K562 (cell line): ENCODE measurements around the gene ARL16. TPM values are rescaled to one million over a fixed set of nuclear protein-coding genes. Genes with fewer than 3 reads are reported as not detected.

Experiments
- ATAC-seq: fragments of 200-7000 bp; cut with Tn5 transposase; 3 replicates; pipeline ENCODE4 v1.9.1; 2020; ENCODE audit warnings: moderate library complexity
- BruUV-seq: library from RNA; stranded (reverse); fragments of 400-500 nt; replicated peaks from 2 replicates; lab custom pipeline; 2021; lab: Mats Ljungman, UMichigan
- CTCF ChIA-PET: fragments of 300-600 bp; formaldehyde crosslinking; extraction: SDS; loops from one replicate; lab custom pipeline; 2021; ENCODE audit warnings: low intra/inter-chr PET ratio; lab: Yijun Ruan, JAX
- POLR2A ChIA-PET: fragments of 300-600, 350-650 bp; sonication (Branson Sonifier 250); formaldehyde crosslinking; extraction: SDS; loops from one replicate; lab custom pipeline; 2021; ENCODE audit warnings: antibody characterized with exemption, inconsistent platforms; lab: Yijun Ruan, JAX
- DNase-seq, 4 experiments: peaks; one replicate each; pipeline versions ENCODE4 v3.0.0 to v3.0.0-alpha.2; 2011 to 2018; ENCODE audit warnings: low spot score in 3 of 4, mixed read lengths in 3 of 4; ENCODE audit errors: extremely low read depth in 1 of 4
- FAIRE-seq: peaks from 2 replicates; lab custom pipeline; 2011; peaks lifted over from hg19 to GRCh38; lab: Jason Lieb, UNC
- H2AFZ ChIP-seq: 2 replicates; pipeline ENCODE4 v1.6.0; 2011; ENCODE audit warnings: low read depth, low read length, control low read depth, inconsistent platforms
- H3K27ac ChIP-seq: fragments of 200-600 bp; 3 replicates; pipeline ENCODE4 v1.8.0; 2011; ENCODE audit warnings: low read depth, mild to moderate bottlenecking, control low read depth, inconsistent platforms, low read length, moderate library complexity, mixed read lengths; ENCODE audit errors: extremely low read depth
- H3K27me3 ChIP-seq, 2 experiments: fragments of 300-600 bp in 1 of 2; 2 replicates in 1 of 2; 3 replicates in 1 of 2; pipeline versions ENCODE4 v1.6.0 to v1.8.0; 2011; ENCODE audit warnings: inconsistent platforms in 2 of 2, low read length in 2 of 2, mild to moderate bottlenecking in 1 of 2, mixed read lengths in 1 of 2, moderate library complexity in 1 of 2; ENCODE audit not compliant: control insufficient read depth in 2 of 2, insufficient read depth in 2 of 2
- H3K36me3 ChIP-seq: fragments of 300-600 bp; 3 replicates; pipeline ENCODE4 v1.8.0; 2011; ENCODE audit warnings: mild to moderate bottlenecking, low read length, inconsistent platforms; ENCODE audit not compliant: control insufficient read depth, insufficient read depth
- H3K4me1 ChIP-seq, 2 experiments: fragments of 200-600 bp in 1 of 2; replicated peaks in 1 of 2; 2 replicates in 1 of 2; 3 replicates in 1 of 2; pipeline versions ENCODE4 v1.5.1 to v1.8.0; 2011; ENCODE audit warnings: inconsistent platforms in 2 of 2, low read length in 2 of 2, mild to moderate bottlenecking in 1 of 2, mixed read lengths in 1 of 2, moderate library complexity in 1 of 2; ENCODE audit not compliant: control insufficient read depth in 2 of 2, insufficient read depth in 2 of 2
- H3K4me2 ChIP-seq: 2 replicates; pipeline ENCODE4 v1.6.1; 2011; ENCODE audit warnings: low read length, control low read depth, inconsistent platforms, mixed read lengths; ENCODE audit not compliant: insufficient read depth
- H3K4me3 ChIP-seq: fragments of 200-600 bp; sonication (generic), shearing (Covaris generic); 2 replicates; pipeline ENCODE4 v1.5.1; 2016; ENCODE audit warnings: control low read depth, inconsistent platforms
- H3K79me2 ChIP-seq: fragments of 200-600 bp; 3 replicates; pipeline ENCODE4 v1.8.0; 2011; ENCODE audit warnings: low read length, inconsistent platforms; ENCODE audit not compliant: control insufficient read depth, insufficient read depth
- H3K9ac ChIP-seq, 2 experiments: 2 replicates each; pipeline versions ENCODE4 v1.6.0 to v1.6.1; 2011; ENCODE audit warnings: low read depth in 2 of 2, low read length in 2 of 2, control low read depth in 1 of 2, inconsistent platforms in 1 of 2, mild to moderate bottlenecking in 1 of 2, mixed read lengths in 1 of 2; ENCODE audit not compliant: insufficient read depth in 1 of 2
- H3K9me1 ChIP-seq: one replicate; pipeline ENCODE4 v1.6.0; 2011; ENCODE audit warnings: inconsistent platforms, mild to moderate bottlenecking, low read length, moderate library complexity; ENCODE audit not compliant: control insufficient read depth, insufficient read depth
- H3K9me3 ChIP-seq: replicated peaks from 2 replicates; pipeline ENCODE4 v1.5.1; 2011; ENCODE audit warnings: low read depth, low read length, inconsistent platforms; ENCODE audit not compliant: control insufficient read depth, insufficient read depth
- H4K20me1 ChIP-seq: replicated peaks from 2 replicates; pipeline ENCODE4 v1.6.1; 2011; ENCODE audit warnings: low read length, inconsistent platforms, mixed read lengths; ENCODE audit not compliant: control insufficient read depth, insufficient read depth
- LCOR ChIP-seq: sonication (generic); formaldehyde crosslinking; IDR thresholded peaks from 2 replicates; pipeline ENCODE4 v1.8.0; 2022; ENCODE audit warnings: mild to moderate bottlenecking, missing genetic modification reagents
- MAFF ChIP-seq: IDR thresholded peaks from 2 replicates; pipeline ENCODE4 v1.6.1; 2012; ENCODE audit warnings: low read length, improper control_type of control experiment
- PML ChIP-seq: IDR thresholded peaks from 2 replicates; pipeline ENCODE4 v1.6.1; 2012; ENCODE audit warnings: low read length, inconsistent platforms
- RB1 ChIP-seq: fragments of 450-650 bp; IDR thresholded peaks from 2 replicates; pipeline ENCODE4 v1.6.1; 2017; ENCODE audit warnings: low read depth, mild to moderate bottlenecking
- SRSF1 ChIP-seq: fragments of 200-400 bp; formaldehyde crosslinking; IDR thresholded peaks from 2 replicates; pipeline ENCODE4 v1.6.1; 2017; ENCODE audit warnings: mild to moderate bottlenecking, low read depth, low read length, moderate library complexity
- SUPT5H ChIP-seq: fragments of 450-650 bp; IDR thresholded peaks from 2 replicates; pipeline ENCODE4 v1.6.1; 2016
- THRAP3 ChIP-seq: fragments of 450-650 bp; IDR thresholded peaks from 2 replicates; pipeline ENCODE4 v1.6.1; 2016; ENCODE audit warnings: mild to moderate bottlenecking, inconsistent platforms, borderline replicate concordance
- ZBED1 ChIP-seq: IDR thresholded peaks from 2 replicates; pipeline ENCODE4 v1.6.1; 2014
- ZBTB43 ChIP-seq: sonication (generic); formaldehyde crosslinking; IDR thresholded peaks from 2 replicates; pipeline ENCODE4 v1.8.0; 2023; ENCODE audit warnings: mild to moderate bottlenecking, missing genetic modification reagents
- ZNF212 ChIP-seq: fragments of 450-650 bp; formaldehyde crosslinking; IDR thresholded peaks from 2 replicates; pipeline ENCODE4 v1.4.0; 2020; ENCODE audit warnings: mild to moderate bottlenecking
- ZNF561 ChIP-seq: fragments of 450-650 bp; formaldehyde crosslinking; conservative IDR thresholded peaks from 2 replicates; pipeline ENCODE4 v1.4.0; 2020; ENCODE audit warnings: mild to moderate bottlenecking, moderate library complexity
- WGBS: fragments of 100-300 bp; shearing (Covaris generic); methylation state at CpG from one replicate; pipeline ENCODE4 v1.1.6; 2016; ENCODE audit warnings: low coverage, mixed read lengths; ENCODE audit not compliant: insufficient coverage; ENCODE audit errors: missing lambda C conversion rate; 5-methylcytosine and 5-hydroxymethylcytosine counted together
- in situ Hi-C: fragments of 300-500 bp; cut with MboI; formaldehyde crosslinking; loops from 4 replicates; pipeline ENCODE4 v1.15.0; 2018; ENCODE audit warnings: inconsistent platforms, mixed read lengths
- intact Hi-C: fragments of 100-400 bp; cut with micrococcal nuclease; formaldehyde crosslinking; loops from 2 replicates; pipeline ENCODE4 v1.14.2; 2022
- polyA plus RNA-seq, 8 experiments: library from polyadenylated mRNA; depleted of rRNA in 4 of 8; stranded (reverse) in 5 of 8; unstranded in 3 of 8; fragments of >200 nt; fragmentation: Nextera tagmentation in 2 of 8; fragmentation: Illumina TruSeq in 1 of 8; extraction: Ambion mirVana in 2 of 8; extraction: Trizol in 1 of 8; gene quantifications; 2 replicates each; pipeline versions ENCODE4 v1.2.1 to v1.2.3, GENCODE V29; 2011 to 2014; ENCODE audit warnings: inconsistent platforms in 1 of 8, missing spikeins in 1 of 8
- total RNA-seq, 7 experiments: library from RNA; depleted of rRNA in 6 of 7; stranded (reverse); fragments of >200 nt in 6 of 7; fragmentation: Illumina TruSeq in 2 of 7; extraction: Trizol in 2 of 7; gene quantifications; 2 replicates each; pipeline versions ENCODE4 v1.2.1 to v1.2.3, GENCODE V29; 2011 to 2021; ENCODE audit warnings: low replicate concordance in 1 of 7
- TF ChIP-seq, protein P1 (sequence below): fragments of 450-650 bp; formaldehyde crosslinking; IDR thresholded peaks from 2 replicates; pipeline ENCODE4 v1.4.0; 2022; ENCODE audit warnings: mild to moderate bottlenecking, moderate library complexity
- TF ChIP-seq, protein P2 (sequence below): fragments of 200-800 bp; sonication (Bioruptor generic); IDR thresholded peaks from 2 replicates; pipeline ENCODE4 v1.6.1; 2016; ENCODE audit warnings: missing genetic modification characterization, missing compliant biosample characterization
- TF ChIP-seq, protein P3 (sequence below): fragments of 250-450 bp; sonication (Bioruptor Pico); IDR thresholded peaks from 2 replicates; pipeline ENCODE4 v1.5.0; 2021; ENCODE audit warnings: mild to moderate bottlenecking, borderline replicate concordance

ARL16 gene
- total and polyA plus RNA-seq, 9 of the 15 experiments (the other 6 are each of a cell fraction or from before 2014, with no cell fraction given), result 5.4 to 32.4 (median 22.6) TPM

GRCh38 chr17:81708739-81709185, 25.2 kb upstream of the ARL16 start:
- no peak for FAIRE-seq
- WGBS, result 86% methylated on average over 17 of the region's 17 CpGs
- peaks cover 2% of the 10 kb centered on the region for H3K9me1 ChIP-seq
- H3K4me2 ChIP-seq, result no peak overlapping the region
- H3K27me3 ChIP-seq, result no peaks in the 10 kb centered on the region
- no peaks in the 10 kb centered on the region for H3K9me3 ChIP-seq
- BruUV-seq, result no TSS peak
- H3K4me3 ChIP-seq, result no peak overlapping the region
- no peak overlapping the region for H2AFZ ChIP-seq
- no peak overlapping the region; the same call in 2 of the 3 replicates for H3K27ac ChIP-seq
- intact Hi-C loops (no loop called here), in situ Hi-C loops (no loop called here)
- peaks cover 23 to 79% of the 10 kb centered on the region in 2 experiments for H3K4me1 ChIP-seq
- ChIA-PET POLR2A (interaction anchor here (0.6 to 1.6 kb wide), 6 partner anchors 13 to 161 kb away, joined by 3 to 4 read pairs (median 3); partner anchors contain the start of genes ARL16, CCDC137, HGS and OXLD1), CTCF (no interaction called here)
- ATAC-seq, result no peak
- H3K9ac ChIP-seq, result peak overlapping the region in 1 of 2 experiments; percentile 70; a peak in 1 of 4 replicates
- DNase-seq, result no peak
- H4K20me1 ChIP-seq, result peaks cover 11% of the 10 kb centered on the region
- peaks cover 54% of the 10 kb centered on the region for H3K36me3 ChIP-seq
- peaks cover 44% of the 10 kb centered on the region for H3K79me2 ChIP-seq
- TF ChIP-seq SRSF1 (no peak), ZNF561 (CRISPR knock-in tag) (no peak), ZBTB43 (no peak), SUPT5H (0 out of 2 replicates have a peak, but pooled peaks have one; percentile 5), ZNF212 (no peak), MAFF (no peak), PML (no peak), ZBED1 (no peak), RB1 (no peak), THRAP3 (no peak), LCOR (no peak)
- TF ChIP-seq, protein P1, sequence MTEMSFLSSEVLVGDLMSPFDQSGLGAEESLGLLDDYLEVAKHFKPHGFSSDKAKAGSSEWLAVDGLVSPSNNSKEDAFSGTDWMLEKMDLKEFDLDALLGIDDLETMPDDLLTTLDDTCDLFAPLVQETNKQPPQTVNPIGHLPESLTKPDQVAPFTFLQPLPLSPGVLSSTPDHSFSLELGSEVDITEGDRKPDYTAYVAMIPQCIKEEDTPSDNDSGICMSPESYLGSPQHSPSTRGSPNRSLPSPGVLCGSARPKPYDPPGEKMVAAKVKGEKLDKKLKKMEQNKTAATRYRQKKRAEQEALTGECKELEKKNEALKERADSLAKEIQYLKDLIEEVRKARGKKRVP, result no peak
- TF ChIP-seq, protein P2, sequence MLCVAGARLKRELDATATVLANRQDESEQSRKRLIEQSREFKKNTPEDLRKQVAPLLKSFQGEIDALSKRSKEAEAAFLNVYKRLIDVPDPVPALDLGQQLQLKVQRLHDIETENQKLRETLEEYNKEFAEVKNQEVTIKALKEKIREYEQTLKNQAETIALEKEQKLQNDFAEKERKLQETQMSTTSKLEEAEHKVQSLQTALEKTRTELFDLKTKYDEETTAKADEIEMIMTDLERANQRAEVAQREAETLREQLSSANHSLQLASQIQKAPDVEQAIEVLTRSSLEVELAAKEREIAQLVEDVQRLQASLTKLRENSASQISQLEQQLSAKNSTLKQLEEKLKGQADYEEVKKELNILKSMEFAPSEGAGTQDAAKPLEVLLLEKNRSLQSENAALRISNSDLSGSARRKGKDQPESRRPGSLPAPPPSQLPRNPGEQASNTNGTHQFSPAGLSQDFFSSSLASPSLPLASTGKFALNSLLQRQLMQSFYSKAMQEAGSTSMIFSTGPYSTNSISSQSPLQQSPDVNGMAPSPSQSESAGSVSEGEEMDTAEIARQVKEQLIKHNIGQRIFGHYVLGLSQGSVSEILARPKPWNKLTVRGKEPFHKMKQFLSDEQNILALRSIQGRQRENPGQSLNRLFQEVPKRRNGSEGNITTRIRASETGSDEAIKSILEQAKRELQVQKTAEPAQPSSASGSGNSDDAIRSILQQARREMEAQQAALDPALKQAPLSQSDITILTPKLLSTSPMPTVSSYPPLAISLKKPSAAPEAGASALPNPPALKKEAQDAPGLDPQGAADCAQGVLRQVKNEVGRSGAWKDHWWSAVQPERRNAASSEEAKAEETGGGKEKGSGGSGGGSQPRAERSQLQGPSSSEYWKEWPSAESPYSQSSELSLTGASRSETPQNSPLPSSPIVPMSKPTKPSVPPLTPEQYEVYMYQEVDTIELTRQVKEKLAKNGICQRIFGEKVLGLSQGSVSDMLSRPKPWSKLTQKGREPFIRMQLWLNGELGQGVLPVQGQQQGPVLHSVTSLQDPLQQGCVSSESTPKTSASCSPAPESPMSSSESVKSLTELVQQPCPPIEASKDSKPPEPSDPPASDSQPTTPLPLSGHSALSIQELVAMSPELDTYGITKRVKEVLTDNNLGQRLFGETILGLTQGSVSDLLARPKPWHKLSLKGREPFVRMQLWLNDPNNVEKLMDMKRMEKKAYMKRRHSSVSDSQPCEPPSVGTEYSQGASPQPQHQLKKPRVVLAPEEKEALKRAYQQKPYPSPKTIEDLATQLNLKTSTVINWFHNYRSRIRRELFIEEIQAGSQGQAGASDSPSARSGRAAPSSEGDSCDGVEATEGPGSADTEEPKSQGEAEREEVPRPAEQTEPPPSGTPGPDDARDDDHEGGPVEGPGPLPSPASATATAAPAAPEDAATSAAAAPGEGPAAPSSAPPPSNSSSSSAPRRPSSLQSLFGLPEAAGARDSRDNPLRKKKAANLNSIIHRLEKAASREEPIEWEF (CRISPR knock-in tag), result no peak
- TF ChIP-seq, protein P3, sequence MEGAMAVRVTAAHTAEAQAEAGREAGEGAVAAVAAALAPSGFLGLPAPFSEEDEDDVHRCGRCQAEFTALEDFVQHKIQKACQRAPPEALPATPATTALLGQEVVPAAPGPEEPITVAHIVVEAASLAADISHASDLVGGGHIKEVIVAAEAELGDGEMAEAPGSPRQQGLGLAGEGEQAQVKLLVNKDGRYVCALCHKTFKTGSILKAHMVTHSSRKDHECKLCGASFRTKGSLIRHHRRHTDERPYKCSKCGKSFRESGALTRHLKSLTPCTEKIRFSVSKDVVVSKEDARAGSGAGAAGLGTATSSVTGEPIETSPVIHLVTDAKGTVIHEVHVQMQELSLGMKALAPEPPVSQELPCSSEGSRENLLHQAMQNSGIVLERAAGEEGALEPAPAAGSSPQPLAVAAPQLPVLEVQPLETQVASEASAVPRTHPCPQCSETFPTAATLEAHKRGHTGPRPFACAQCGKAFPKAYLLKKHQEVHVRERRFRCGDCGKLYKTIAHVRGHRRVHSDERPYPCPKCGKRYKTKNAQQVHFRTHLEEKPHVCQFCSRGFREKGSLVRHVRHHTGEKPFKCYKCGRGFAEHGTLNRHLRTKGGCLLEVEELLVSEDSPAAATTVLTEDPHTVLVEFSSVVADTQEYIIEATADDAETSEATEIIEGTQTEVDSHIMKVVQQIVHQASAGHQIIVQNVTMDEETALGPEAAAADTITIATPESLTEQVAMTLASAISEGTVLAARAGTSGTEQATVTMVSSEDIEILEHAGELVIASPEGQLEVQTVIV, result no peak
